HepG2 (cell line): ENCODE data around the gene WTAP. TPM values are rescaled to one million over a fixed set of nuclear protein-coding genes. Genes with fewer than 3 reads are reported as not detected.

ENCODE experiments used
- HNRNPLL ChIP-seq: fragments of 200-400 bp; formaldehyde crosslinking; IDR thresholded peaks from 2 replicates; pipeline ENCODE4 v1.6.1; 2017; ENCODE audit warnings: mild to moderate bottlenecking, low read depth, low read length; ENCODE audit not compliant: poor library complexity, severe bottlenecking
- IRF2 ChIP-seq: IDR thresholded peaks from 2 replicates; pipeline ENCODE4 v1.6.1; 2018; ENCODE audit warnings: missing genetic modification reagents, missing compliant biosample characterization
- NCOA1 ChIP-seq: sonication (generic); formaldehyde crosslinking; IDR thresholded peaks from 2 replicates; pipeline ENCODE4 v1.9.0; 2021; ENCODE audit warnings: missing genetic modification reagents
- SP4 ChIP-seq: sonication (generic); formaldehyde crosslinking; IDR thresholded peaks from 2 replicates; pipeline ENCODE4 v1.8.1; 2023; ENCODE audit warnings: mild to moderate bottlenecking, missing genetic modification reagents
- SRF ChIP-seq: IDR thresholded peaks from 2 replicates; pipeline ENCODE4 v1.6.1; 2011; ENCODE audit warnings: mild to moderate bottlenecking, low read depth, low read length, moderate library complexity
- SRSF4 ChIP-seq: fragments of 200-400 bp; formaldehyde crosslinking; IDR thresholded peaks from one replicate; pipeline ENCODE4 v1.6.1; 2018; ENCODE audit warnings: mild to moderate bottlenecking, low read depth, low read length, moderate library complexity; ENCODE audit not compliant: poor library complexity, severe bottlenecking
- TGIF2 ChIP-seq: IDR thresholded peaks from 2 replicates; pipeline ENCODE4 v1.6.1; 2016; ENCODE audit warnings: control low read depth, missing compliant biosample characterization
- ZKSCAN5 ChIP-seq: sonication (generic); formaldehyde crosslinking; IDR thresholded peaks from 2 replicates; pipeline ENCODE4 v1.5.1; 2020; ENCODE audit warnings: mild to moderate bottlenecking, missing genetic modification reagents
- ZMYM4 ChIP-seq: sonication (generic); formaldehyde crosslinking; IDR thresholded peaks from 2 replicates; pipeline ENCODE4 v1.8.1; 2023; ENCODE audit warnings: mild to moderate bottlenecking, missing genetic modification reagents
- ZNF549 ChIP-seq: sonication (generic); formaldehyde crosslinking; IDR thresholded peaks from 2 replicates; pipeline ENCODE4 v1.5.0; 2020; ENCODE audit warnings: missing genetic modification reagents
- polyA plus RNA-seq, 8 experiments: library from polyadenylated mRNA; depleted of rRNA in 3 of 8; stranded (reverse) in 7 of 8; unstranded in 1 of 8; fragments of >200 nt; fragmentation: Illumina TruSeq in 4 of 8; extraction: Trizol in 4 of 8; gene quantifications; 2 replicates each; pipeline versions ENCODE4 v1.2.1 to v1.2.3, GENCODE V29; 2011 to 2016; ENCODE audit warnings: low read depth in 4 of 8, missing spikeins in 1 of 8, mixed read lengths in 1 of 8; ENCODE audit not compliant: insufficient read depth in 1 of 8
- total RNA-seq, 5 experiments: library from RNA; depleted of rRNA; stranded (reverse); fragments of >200 nt; fragmentation: Illumina TruSeq; extraction: Trizol; gene quantifications; 2 replicates each; pipeline ENCODE4 v1.2.3, GENCODE V29; 2016; ENCODE audit warnings: low read depth in 1 of 5
- TF ChIP-seq, protein P1 (sequence below): sonication (generic); formaldehyde crosslinking; IDR thresholded peaks from 2 replicates; pipeline ENCODE4 v1.4.0; 2020; ENCODE audit warnings: missing genetic modification reagents
- TF ChIP-seq, protein P2 (sequence below): sonication (generic); formaldehyde crosslinking; IDR thresholded peaks from 2 replicates; pipeline ENCODE4 v1.5.0; 2020; ENCODE audit warnings: mild to moderate bottlenecking, missing genetic modification reagents, borderline replicate concordance
- TF ChIP-seq, protein P3 (sequence below): sonication (generic); formaldehyde crosslinking; IDR thresholded peaks from 2 replicates; pipeline ENCODE4 v1.8.0; 2022; ENCODE audit warnings: missing genetic modification reagents, mild to moderate bottlenecking, moderate library complexity, borderline replicate concordance
- TF ChIP-seq, protein P4 (sequence below): sonication (generic); formaldehyde crosslinking; IDR thresholded peaks from 2 replicates; pipeline ENCODE4 v1.4.0; 2020; ENCODE audit warnings: mild to moderate bottlenecking, missing genetic modification reagents
- TF ChIP-seq, protein P5 (sequence below): sonication (generic); formaldehyde crosslinking; IDR thresholded peaks from 2 replicates; pipeline ENCODE4 v1.4.0; 2020; ENCODE audit warnings: missing genetic modification reagents, borderline replicate concordance
- TF ChIP-seq, protein P6 (sequence below): sonication (generic); formaldehyde crosslinking; IDR thresholded peaks from 2 replicates; pipeline ENCODE4 v1.4.0; 2020; ENCODE audit warnings: missing genetic modification reagents

WTAP gene
- total and polyA plus RNA-seq, 2 of the 13 experiments (the other 11 are each of a cell fraction or from before 2014, with no cell fraction given): 31.6 to 167 TPM

DNA sequence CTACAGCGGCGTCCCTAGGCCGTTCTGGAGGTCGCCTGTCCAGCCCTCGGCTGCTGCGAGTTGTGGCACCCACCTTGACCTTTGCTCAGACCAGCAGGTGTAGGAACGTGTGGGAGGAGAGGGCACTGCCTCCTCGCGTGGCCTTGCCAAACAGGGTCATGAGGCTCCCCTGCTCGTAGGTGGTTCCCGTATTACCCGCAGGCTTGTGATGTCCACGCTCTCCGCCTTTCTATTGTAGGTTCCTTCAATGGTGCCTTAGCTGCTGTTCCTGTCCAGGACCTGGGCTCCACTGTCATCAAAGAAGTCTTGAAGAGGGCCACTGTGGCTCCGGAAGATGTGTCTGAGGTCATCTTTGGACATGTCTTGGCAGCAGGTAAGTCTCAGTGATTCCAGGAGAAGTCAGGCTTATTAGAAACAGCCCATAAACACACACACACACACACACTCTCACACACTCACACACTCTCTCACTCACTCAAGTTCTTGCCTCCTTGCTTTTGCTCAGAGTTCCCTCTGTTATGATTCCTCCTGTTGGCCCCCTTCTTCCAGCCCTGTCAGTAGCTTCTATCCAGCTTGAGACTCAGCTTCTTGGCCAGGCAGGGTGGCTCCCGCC is 35.5 kb downstream of the WTAP start (continued):
- TF ChIP-seq, protein P1, sequence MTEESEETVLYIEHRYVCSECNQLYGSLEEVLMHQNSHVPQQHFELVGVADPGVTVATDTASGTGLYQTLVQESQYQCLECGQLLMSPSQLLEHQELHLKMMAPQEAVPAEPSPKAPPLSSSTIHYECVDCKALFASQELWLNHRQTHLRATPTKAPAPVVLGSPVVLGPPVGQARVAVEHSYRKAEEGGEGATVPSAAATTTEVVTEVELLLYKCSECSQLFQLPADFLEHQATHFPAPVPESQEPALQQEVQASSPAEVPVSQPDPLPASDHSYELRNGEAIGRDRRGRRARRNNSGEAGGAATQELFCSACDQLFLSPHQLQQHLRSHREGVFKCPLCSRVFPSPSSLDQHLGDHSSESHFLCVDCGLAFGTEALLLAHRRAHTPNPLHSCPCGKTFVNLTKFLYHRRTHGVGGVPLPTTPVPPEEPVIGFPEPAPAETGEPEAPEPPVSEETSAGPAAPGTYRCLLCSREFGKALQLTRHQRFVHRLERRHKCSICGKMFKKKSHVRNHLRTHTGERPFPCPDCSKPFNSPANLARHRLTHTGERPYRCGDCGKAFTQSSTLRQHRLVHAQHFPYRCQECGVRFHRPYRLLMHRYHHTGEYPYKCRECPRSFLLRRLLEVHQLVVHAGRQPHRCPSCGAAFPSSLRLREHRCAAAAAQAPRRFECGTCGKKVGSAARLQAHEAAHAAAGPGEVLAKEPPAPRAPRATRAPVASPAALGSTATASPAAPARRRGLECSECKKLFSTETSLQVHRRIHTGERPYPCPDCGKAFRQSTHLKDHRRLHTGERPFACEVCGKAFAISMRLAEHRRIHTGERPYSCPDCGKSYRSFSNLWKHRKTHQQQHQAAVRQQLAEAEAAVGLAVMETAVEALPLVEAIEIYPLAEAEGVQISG (CRISPR knock-in tag): peak; percentile 48; the same call in 1 of the 2 replicates
- TF ChIP-seq SP4: no peak
- TF ChIP-seq ZNF549 (CRISPR knock-in tag): 0 out of 2 replicates have a peak, but pooled peaks have one; percentile 27
- TF ChIP-seq IRF2 (CRISPR knock-in tag): peak; percentile 56; the same call in 1 of the 2 replicates
- TF ChIP-seq, protein P2, sequence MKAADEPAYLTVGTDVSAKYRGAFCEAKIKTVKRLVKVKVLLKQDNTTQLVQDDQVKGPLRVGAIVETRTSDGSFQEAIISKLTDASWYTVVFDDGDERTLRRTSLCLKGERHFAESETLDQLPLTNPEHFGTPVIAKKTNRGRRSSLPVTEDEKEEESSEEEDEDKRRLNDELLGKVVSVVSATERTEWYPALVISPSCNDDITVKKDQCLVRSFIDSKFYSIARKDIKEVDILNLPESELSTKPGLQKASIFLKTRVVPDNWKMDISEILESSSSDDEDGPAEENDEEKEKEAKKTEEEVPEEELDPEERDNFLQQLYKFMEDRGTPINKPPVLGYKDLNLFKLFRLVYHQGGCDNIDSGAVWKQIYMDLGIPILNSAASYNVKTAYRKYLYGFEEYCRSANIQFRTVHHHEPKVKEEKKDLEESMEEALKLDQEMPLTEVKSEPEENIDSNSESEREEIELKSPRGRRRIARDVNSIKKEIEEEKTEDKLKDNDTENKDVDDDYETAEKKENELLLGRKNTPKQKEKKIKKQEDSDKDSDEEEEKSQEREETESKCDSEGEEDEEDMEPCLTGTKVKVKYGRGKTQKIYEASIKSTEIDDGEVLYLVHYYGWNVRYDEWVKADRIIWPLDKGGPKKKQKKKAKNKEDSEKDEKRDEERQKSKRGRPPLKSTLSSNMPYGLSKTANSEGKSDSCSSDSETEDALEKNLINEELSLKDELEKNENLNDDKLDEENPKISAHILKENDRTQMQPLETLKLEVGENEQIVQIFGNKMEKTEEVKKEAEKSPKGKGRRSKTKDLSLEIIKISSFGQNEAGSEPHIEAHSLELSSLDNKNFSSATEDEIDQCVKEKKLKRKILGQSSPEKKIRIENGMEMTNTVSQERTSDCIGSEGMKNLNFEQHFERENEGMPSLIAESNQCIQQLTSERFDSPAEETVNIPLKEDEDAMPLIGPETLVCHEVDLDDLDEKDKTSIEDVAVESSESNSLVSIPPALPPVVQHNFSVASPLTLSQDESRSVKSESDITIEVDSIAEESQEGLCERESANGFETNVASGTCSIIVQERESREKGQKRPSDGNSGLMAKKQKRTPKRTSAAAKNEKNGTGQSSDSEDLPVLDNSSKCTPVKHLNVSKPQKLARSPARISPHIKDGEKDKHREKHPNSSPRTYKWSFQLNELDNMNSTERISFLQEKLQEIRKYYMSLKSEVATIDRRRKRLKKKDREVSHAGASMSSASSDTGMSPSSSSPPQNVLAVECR: peak; percentile 83
- no peak for TF ChIP-seq HNRNPLL
- TF ChIP-seq, protein P3, sequence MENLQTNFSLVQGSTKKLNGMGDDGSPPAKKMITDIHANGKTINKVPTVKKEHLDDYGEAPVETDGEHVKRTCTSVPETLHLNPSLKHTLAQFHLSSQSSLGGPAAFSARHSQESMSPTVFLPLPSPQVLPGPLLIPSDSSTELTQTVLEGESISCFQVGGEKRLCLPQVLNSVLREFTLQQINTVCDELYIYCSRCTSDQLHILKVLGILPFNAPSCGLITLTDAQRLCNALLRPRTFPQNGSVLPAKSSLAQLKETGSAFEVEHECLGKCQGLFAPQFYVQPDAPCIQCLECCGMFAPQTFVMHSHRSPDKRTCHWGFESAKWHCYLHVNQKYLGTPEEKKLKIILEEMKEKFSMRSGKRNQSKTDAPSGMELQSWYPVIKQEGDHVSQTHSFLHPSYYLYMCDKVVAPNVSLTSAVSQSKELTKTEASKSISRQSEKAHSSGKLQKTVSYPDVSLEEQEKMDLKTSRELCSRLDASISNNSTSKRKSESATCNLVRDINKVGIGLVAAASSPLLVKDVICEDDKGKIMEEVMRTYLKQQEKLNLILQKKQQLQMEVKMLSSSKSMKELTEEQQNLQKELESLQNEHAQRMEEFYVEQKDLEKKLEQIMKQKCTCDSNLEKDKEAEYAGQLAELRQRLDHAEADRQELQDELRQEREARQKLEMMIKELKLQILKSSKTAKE (CRISPR knock-in tag): peak; percentile 30; the same call in 1 of the 2 replicates
- peak; percentile 70; the same call in 1 of the 2 replicates for TF ChIP-seq SRF
- TF ChIP-seq, protein P4, sequence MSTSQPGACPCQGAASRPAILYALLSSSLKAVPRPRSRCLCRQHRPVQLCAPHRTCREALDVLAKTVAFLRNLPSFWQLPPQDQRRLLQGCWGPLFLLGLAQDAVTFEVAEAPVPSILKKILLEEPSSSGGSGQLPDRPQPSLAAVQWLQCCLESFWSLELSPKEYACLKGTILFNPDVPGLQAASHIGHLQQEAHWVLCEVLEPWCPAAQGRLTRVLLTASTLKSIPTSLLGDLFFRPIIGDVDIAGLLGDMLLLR (CRISPR knock-in tag): peak; percentile 39; the same call in 1 of the 2 replicates
- TF ChIP-seq, protein P5, sequence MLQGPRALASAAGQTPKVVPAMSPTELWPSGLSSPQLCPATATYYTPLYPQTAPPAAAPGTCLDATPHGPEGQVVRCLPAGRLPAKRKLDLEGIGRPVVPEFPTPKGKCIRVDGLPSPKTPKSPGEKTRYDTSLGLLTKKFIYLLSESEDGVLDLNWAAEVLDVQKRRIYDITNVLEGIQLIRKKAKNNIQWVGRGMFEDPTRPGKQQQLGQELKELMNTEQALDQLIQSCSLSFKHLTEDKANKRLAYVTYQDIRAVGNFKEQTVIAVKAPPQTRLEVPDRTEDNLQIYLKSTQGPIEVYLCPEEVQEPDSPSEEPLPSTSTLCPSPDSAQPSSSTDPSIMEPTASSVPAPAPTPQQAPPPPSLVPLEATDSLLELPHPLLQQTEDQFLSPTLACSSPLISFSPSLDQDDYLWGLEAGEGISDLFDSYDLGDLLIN: peak; percentile 31; the same call in 1 of the 2 replicates
- TF ChIP-seq TGIF2: peak; percentile 91
- TF ChIP-seq NCOA1 (CRISPR knock-in tag): peak; percentile 82; the same call in 1 of the 2 replicates
- no peak for TF ChIP-seq ZKSCAN5 (CRISPR knock-in tag)
- TF ChIP-seq ZMYM4 (CRISPR knock-in tag): peak; percentile 40; the same call in 1 of the 2 replicates
- TF ChIP-seq, protein P6, sequence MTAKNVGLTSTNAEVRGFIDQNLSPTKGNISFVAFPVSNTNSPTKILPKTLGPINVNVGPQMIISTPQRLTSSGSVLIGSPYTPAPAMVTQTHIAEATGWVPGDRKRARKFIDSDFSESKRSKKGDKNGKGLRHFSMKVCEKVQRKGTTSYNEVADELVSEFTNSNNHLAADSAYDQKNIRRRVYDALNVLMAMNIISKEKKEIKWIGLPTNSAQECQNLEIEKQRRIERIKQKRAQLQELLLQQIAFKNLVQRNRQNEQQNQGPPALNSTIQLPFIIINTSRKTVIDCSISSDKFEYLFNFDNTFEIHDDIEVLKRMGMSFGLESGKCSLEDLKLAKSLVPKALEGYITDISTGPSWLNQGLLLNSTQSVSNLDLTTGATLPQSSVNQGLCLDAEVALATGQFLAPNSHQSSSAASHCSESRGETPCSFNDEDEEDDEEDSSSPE (CRISPR knock-in tag): no peak
- TF ChIP-seq SRSF4: no peak
